Gastrocnemius medialis (tissue), 4 donors: ENCODE measurements around the gene ARHGAP15.

ENCODE experiments used
- POLR2A ChIP-seq, 2 donors: fragments of 450-650 bp; IDR thresholded peaks; one replicate each; pipeline ENCODE4 v1.6.1; 2017; ENCODE audit warnings: antibody characterized with exemption in 2 of 2, mild to moderate bottlenecking in 2 of 2, moderate library complexity in 2 of 2
- TF ChIP-seq, protein P1 (sequence below), 5 experiments: fragments of 450-650 bp in 3 of 5; fragments of 200-600 bp in 2 of 5; sonication (generic) in 2 of 5; IDR thresholded peaks in 4 of 5; conservative IDR thresholded peaks in 1 of 5; 1 replicate in 4 of 5; 2 replicates in 1 of 5; pipeline ENCODE4 v1.5.1; 2016 to 2019; ENCODE audit warnings: antibody characterized with exemption in 5 of 5, mild to moderate bottlenecking in 3 of 5, moderate library complexity in 3 of 5

DNA sequence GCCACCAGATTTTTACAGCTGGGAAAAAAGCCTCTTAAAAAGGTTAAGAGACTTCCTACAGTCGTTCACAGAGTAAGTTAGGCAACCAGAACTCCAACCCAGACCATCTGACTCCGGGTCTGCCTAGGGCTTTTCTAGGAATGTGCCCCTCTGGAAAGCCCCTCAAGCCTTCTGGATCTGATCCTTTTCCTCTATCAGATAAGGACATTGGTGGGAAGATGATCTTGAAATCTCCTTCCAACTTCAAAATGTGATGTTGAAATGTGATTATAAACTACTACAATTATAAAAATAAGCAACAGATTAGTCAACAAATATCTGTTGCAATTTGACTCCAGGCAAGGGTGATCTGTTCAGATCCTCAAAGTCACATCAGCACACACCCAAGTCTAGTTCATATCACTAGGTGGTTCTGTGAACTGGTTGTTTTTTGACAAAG, 270.4 kb downstream of the ARHGAP15 start:
- TF ChIP-seq, protein P1, sequence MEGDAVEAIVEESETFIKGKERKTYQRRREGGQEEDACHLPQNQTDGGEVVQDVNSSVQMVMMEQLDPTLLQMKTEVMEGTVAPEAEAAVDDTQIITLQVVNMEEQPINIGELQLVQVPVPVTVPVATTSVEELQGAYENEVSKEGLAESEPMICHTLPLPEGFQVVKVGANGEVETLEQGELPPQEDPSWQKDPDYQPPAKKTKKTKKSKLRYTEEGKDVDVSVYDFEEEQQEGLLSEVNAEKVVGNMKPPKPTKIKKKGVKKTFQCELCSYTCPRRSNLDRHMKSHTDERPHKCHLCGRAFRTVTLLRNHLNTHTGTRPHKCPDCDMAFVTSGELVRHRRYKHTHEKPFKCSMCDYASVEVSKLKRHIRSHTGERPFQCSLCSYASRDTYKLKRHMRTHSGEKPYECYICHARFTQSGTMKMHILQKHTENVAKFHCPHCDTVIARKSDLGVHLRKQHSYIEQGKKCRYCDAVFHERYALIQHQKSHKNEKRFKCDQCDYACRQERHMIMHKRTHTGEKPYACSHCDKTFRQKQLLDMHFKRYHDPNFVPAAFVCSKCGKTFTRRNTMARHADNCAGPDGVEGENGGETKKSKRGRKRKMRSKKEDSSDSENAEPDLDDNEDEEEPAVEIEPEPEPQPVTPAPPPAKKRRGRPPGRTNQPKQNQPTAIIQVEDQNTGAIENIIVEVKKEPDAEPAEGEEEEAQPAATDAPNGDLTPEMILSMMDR (IDR thresholded peaks at IDR 0.05 in 4 of 5, conservative IDR thresholded peaks at IDR 0.05 in 1 of 5) = no peak
- TF ChIP-seq POLR2A (IDR thresholded peaks at IDR 0.05) = no peak
